GM10248 (cell line): ENCODE data around the gene CEP78.

Experiments used
- CTCF ChIA-PET: fragments of 300-600 bp; sonication (Branson Sonifier 250); formaldehyde crosslinking; extraction: SDS; loops from one replicate; lab custom pipeline; 2021; ENCODE audit warnings: antibody characterized with exemption; lab: Yijun Ruan, JAX
- POLR2A ChIA-PET: fragments of 350-650 bp; sonication (Branson Sonifier 250); formaldehyde crosslinking; extraction: SDS; loops from one replicate; lab custom pipeline; 2020; ENCODE audit warnings: antibody characterized with exemption; lab: Yijun Ruan, JAX
- DNase-seq: peaks from one replicate; pipeline ENCODE4 v3.0.0; 2012; ENCODE audit errors: extremely low spot score
- TF ChIP-seq, protein P1 (sequence below): IDR thresholded peaks from 2 replicates; pipeline ENCODE4 v1.5.1; 2012; ENCODE audit warnings: mild to moderate bottlenecking, low read depth; ENCODE audit errors: extremely low read depth, missing control alignments, control extremely low read depth

Gene CEP78

DNA sequence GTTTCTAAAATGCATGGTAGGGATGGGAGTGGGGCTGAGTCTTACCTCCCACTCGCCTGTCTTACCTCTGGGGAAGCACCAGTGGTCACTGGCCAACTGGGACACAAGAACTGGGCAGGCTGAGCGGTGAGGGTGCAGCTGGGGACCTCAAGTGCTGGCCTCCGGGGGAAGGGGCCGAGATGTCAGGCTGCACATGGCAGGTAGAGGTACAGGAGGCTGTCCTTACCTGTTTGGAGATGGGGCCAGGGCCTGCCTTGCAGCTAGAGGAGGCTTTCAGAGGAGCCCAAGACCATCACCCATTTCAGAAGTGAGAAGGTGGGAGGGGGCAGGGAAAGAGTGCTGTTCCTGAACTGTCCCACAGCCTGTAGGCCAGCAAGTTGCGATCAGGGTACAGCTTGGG lies 75.2 kb downstream of the CEP78 start:
- ChIA-PET POLR2A (no interaction called here), CTCF (no interaction called here)
- TF ChIP-seq, protein P1, sequence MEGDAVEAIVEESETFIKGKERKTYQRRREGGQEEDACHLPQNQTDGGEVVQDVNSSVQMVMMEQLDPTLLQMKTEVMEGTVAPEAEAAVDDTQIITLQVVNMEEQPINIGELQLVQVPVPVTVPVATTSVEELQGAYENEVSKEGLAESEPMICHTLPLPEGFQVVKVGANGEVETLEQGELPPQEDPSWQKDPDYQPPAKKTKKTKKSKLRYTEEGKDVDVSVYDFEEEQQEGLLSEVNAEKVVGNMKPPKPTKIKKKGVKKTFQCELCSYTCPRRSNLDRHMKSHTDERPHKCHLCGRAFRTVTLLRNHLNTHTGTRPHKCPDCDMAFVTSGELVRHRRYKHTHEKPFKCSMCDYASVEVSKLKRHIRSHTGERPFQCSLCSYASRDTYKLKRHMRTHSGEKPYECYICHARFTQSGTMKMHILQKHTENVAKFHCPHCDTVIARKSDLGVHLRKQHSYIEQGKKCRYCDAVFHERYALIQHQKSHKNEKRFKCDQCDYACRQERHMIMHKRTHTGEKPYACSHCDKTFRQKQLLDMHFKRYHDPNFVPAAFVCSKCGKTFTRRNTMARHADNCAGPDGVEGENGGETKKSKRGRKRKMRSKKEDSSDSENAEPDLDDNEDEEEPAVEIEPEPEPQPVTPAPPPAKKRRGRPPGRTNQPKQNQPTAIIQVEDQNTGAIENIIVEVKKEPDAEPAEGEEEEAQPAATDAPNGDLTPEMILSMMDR = no peak
- DNase-seq = no peak

DNA sequence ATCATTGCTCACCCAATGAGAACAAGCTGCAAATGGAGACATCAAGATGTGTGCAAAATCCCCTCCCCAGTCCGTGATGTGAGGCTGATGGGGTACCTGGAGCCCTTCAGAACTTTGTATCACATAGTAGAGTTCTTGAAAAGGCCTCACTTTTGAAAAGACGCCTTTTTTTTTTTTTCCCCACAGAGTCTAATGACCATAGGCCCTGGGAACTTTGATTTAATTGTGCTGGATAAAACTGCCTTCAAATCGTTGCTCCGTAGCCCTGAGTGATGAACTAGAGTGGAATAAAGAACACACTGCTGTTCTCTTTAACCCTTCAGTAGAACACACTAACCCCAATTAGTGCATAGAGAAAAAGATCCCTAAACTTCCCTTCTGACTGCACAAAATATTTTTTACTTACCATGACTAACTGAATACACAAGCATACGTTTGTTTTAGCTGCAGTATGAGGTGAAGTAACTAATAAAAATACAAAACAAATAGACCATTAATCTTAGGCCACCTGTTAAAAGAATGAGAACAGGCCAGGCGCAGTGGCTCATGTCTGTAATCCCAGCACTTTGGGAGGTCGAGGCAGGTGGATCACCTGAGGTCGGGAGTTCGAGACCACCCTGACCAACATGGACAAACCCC lies 76.1 kb downstream of the CEP78 start:
- no peak for DNase-seq
- CTCF ChIA-PET = no interaction called here
- POLR2A ChIA-PET = no interaction called here
- TF ChIP-seq, protein P1 = no peak

- TF ChIP-seq, protein P1 = no peak
- POLR2A ChIA-PET = no interaction called here
- CTCF ChIA-PET = interaction anchor here (1.3 to 2.2 kb wide), 5 partner anchors 10 to 54 kb away, joined by 4 to 11 read pairs (median 6); partner anchors contain the start of gene PSAT1
- DNase-seq = no peak
These were observed 78.7 kb downstream of the CEP78 start for GRCh38 chr9:78314550-78314949.

DNA sequence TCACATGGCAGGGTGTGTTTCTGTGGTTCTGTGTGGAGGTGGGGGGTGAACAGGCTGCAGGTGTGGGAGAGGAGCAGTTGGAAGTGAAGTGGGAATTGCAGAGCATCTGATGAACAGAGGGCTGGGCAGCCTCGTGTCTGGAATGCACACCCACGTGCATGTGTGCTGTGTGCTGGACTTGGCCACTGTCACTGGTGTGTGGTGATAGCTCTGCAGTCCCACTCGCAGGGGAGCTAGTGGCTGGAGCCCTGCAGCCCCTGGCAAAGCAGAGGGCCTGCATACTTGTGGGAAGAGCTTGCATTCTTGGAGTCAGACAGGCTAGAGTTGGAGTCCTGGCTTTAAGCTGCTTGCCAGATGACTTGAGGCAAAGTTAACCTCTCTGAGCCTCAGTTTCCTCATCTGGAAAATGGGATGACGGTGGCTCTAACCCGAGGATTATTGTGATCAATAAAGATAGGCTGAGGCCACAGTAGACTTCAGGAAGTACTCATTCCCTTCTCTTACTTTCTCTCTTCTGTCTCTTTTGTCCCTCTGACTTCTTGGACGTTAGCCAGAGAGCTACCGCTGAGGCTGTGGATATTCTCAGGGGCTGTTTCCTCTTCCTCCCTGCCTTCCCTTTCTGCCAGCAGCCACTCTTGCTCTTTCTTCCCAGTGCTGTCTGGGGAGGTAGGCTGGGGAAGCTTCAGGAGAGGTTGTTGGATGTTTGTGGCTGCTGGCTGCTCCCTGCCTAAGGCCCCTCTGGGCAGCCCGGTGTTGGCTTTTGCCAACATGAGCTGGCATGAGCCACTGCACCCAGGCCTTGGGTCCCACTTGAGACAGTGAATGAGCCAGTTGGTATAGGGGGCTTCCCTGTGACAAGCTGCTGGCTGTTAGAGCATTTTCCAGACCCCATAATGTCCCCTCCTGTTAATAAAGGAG lies 79.3 kb downstream of the CEP78 start:
- DNase-seq = no peak
- TF ChIP-seq, protein P1 = no peak
- POLR2A ChIA-PET = no interaction called here
- CTCF ChIA-PET = interaction anchor here (0.7 to 2.2 kb wide), 7 partner anchors 9 to 55 kb away, joined by 3 to 11 read pairs (median 4); partner anchors contain the start of gene PSAT1

DNA sequence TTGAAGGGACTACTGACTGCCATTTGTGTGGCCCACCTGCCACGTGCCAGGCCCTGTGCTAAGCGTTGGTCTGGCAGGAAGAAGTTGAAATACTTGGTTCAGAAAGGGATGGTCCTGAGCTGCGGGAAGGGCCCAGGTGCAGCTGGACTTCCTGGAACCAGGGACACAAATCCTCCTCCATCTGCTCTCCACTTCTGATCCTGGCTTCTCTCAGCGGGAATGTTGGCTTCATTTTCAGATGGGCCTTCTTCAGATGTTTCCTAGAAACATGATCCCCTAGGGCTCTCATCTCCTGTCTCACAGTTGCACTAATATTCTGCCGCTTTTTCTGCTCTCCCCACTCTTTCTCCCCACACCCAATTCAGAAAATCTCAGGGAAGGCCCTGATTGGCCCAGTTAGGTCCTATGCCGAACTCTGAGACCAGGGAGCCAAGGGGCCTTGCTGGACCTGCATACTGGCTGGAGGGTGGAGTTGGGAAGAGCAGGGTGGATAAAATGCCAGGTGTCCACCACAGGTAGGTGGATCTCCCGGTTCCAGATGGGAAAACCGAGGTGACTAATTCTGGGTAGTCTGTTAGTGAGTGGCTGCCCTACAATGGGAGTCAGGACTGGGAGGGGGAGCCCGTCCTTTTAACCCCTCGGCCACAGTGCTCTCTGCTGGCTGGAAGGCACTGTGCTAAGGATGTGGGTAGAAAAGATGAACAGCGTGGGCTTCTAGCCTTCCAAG lies 80.5 kb downstream of the CEP78 start:
- no peak for DNase-seq
- ChIA-PET POLR2A (no interaction called here), CTCF (interaction anchor here (0.7 to 2.2 kb wide), 4 partner anchors 12 to 54 kb away, joined by 3 to 11 read pairs (median 6); partner anchors contain the start of gene PSAT1)
- TF ChIP-seq, protein P1 = no peak
